Erythroblast (primary cell): ENCODE results near the gene TRAF2.

Experiments used
- GATA1 ChIP-seq: IDR thresholded peaks from 2 replicates; pipeline ENCODE4 v1.6.1; 2011; ENCODE audit warnings: low read depth, mild to moderate bottlenecking, control low read depth, low read length, moderate library complexity
- POLR2A ChIP-seq: IDR thresholded peaks from 2 replicates; pipeline ENCODE4 v1.6.1; 2011; ENCODE audit warnings: mild to moderate bottlenecking, low read length

GRCh38 chr9:136837146-136837855 lies 49.0 kb upstream of the TRAF2 start:
- TF ChIP-seq POLR2A (no peak), GATA1 (no peak)
